Kidney glomerular epithelial cell (primary cell): ENCODE results near the gene IREB2.
"Not testable (repeated sequence)": the region's sequence is repeated elsewhere in the genome, so short reads cannot be mapped to it uniquely, and the experiment has no call there.

Experiments
- DNase-seq: peaks from one replicate; lab custom pipeline; 2025; lab: John Stamatoyannopoulos, UW

Gene IREB2

GRCh38 chr15:78481917-78482316 lies 43.9 kb downstream of the IREB2 start:
- DNase-seq: no peak

DNA sequence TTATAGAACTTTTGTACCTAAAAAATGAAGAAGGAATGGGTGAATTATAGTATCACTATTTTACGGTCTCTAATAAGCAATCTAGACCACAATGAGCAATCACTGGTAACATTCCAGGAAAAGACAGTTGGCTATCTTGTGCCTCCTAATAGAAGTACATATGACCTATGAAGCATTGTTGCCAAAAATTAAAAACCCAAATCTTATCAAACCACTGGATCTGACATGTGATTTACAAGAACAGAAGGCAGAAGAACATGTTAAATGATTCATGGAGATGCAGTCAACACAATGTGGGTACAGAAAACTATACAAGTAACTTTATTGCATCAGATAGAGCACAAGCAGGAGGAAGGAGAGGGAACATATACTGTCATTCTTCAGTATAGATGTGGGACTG lies 54.9 kb downstream of the IREB2 start:
- DNase-seq: no peak

DNA sequence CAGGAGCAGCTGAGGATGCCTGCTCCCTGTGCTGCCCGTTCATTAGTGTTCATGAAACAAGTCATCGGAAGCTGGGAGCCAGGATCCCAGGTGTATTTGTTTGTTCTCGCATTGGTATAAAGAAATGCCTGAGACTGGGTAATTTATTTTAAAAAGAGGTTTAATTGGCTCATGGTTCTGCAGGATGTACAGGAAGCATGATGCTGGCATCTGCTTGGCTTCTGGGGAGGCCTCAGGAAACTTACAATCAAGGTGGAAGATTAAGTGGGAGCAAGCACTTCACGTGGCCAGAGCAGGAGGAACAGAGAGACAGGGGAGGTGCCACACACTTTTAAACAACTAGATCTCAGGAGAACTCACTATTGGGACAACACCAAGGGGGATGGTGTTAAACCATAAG lies 63.8 kb downstream of the IREB2 start:
- DNase-seq: no peak

- DNase-seq: no peak
These were observed 64.6 kb downstream of the IREB2 start for GRCh38 chr15:78502641-78503040.

- peak; percentile 98 for DNase-seq
These were observed 69.2 kb downstream of the IREB2 start, which contains the start of gene HYKK for GRCh38 chr15:78506971-78507830. HYKK (plus strand) TSS chr15:78507577; CDS start chr15:78513089, 5,512 bp downstream.

GRCh38 chr15:78507831-78508160 lies 69.8 kb downstream of the IREB2 start:
- no peak for DNase-seq

- DNase-seq: no peak
These were observed 70.3 kb downstream of the IREB2 start for GRCh38 chr15:78508272-78508671.

DNA sequence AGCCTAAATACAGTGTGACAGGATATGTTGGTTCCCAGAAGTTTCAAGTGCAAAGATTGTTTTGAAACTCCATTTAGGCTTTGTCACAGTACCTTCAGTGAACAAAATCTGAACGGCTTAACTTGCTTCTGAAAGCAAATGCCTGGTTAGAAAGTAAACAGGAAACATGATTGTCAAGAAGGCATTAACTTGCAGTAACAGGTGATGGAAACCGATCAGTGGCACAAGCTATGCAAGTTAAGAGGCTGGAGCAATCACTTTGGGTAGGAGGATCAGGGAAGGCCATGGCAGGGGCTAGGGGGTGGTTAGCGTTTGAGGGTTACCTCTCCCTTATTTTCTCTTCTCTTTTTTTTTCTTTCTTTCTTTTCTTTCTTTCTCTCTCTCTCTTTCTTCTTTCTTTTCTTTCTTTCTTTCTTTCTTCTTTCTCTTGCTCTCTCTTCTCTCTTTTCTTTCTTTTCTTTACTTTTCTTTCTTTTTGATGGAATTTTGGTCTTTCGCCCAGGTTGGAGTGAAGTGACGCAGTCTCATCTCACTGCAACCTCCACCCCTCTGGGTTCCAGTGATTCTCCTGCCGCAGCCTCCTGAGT lies 71.8 kb downstream of the IREB2 start:
- DNase-seq: no peak

- not testable (repeated sequence) for DNase-seq
These were observed 82.0 kb downstream of the IREB2 start for GRCh38 chr15:78520035-78520434.

DNA sequence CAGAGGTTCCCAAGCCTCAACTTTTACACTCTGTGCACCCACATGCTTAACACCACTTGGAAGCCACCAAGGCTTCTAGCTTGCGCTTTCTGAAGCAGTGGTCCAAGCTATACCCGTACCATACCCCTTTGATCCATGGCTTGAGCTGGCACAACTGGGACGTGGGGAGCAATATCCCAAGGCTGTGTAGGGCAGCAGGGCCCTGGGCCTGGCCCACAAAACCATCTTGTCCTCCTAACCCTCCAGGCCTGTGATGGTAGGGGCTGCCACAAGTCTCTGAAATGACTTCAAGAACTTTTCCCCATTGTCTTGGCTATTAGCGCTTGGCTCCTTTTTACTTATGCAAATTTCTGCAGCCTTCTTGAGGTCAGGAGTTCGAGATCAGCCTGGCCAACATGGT lies 86.2 kb downstream of the IREB2 start:
- DNase-seq: no peak

- no peak for DNase-seq
These were observed 89.3 kb downstream of the IREB2 start for GRCh38 chr15:78527325-78527724.

DNA sequence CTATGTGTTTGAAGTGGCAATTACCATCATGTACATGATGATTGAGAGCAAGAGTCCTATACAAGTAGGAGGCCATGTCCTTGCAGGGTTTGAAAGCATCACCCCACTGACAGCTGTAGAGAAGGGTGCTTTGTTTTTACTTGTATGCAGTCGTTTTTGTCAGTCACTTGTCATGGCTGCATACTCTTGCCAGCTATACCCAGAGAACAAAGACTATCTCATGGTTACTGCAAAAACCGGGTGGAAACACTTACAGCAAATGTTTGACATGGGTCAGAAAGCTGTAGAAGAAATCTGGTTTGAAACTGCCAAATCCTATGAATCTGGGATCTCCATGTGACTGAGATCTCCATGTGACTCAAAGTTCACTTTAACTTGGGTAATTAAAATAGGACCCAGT lies 95.3 kb downstream of the IREB2 start:
- DNase-seq: no peak

- no peak for DNase-seq
These were observed 98.1 kb downstream of the IREB2 start for GRCh38 chr15:78536134-78536533.

GRCh38 chr15:78537266-78537905 lies 99.4 kb downstream of the IREB2 start:
- no peak for DNase-seq

- DNase-seq: no peak
These were observed 100.3 kb downstream of the IREB2 start for GRCh38 chr15:78538358-78538757.

DNA sequence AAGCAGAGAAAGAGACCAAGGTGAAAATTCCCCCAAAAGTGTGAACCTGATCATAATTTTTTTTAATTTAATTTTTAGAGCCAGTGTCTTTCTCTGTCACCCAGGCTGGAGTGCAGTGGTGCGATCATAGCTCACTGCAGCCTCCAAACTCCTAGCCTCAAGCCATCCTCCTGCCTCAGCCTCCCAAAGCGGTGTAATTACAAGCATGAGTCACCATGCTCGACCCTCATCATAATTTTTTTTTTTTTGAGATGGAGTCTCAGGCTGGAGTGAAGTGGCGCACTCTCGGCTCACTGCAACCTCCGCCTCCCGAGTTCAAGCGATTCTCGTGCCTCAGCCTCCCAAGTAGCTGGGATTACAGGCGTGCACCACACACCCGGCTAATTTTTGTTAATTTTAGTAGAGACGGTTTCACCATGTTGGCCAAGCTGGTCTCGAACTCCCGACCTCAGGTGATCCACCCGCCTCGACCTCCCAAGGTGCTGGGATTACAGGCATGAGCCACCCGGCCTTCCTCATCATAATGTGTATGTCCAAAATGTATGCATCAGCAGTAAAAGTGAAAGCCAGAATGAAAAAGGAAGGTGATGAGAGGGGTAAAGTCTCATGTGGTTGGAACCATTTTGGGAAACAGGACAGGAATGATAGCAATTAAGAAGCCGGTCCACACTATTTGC lies 101.6 kb downstream of the IREB2 start:
- DNase-seq: not testable (repeated sequence)

DNA sequence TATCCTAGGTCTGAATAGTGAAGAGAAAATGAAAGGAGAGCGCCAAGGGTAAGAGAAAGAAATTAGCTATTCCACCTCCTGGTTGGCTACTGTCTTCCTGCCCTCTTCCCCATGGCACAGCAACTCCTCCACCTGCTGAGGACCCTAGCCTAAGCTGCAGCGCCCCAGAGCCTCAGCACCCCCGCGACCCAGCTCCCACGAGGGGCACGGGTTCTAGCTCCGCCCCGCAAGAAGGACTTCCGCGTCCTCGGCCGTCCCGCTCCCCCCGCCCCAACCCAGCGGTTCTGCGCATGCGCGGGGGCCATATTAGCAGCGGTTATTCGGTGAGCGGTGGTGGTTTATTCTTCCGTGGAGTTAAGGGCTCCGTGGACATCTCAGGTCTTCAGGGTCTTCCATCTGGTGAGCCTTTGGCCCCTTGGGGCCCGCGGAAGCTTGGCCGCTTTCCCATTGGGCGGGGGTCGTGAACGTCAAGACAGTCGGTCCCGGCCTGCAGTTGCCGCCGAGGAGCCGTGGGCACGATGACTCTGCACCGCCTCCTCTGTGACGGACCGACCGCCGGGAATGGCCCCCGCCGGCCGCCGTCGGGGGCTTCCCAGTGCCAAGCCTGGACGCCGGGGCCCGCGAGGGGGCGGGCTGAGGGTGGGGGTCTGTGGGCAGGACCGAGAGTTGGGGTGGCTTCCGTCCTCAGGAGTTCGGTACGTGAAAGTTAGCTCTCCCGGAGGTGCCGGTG lies 102.3 kb downstream of the IREB2 start, which contains the start of gene PSMA4:
Gene PSMA4 (plus strand): TSS at position 304 of the 730 bp plus-strand sequence. CDS start 1,484 bp downstream, outside the sequence.
- peak; percentile 81 for DNase-seq

DNA sequence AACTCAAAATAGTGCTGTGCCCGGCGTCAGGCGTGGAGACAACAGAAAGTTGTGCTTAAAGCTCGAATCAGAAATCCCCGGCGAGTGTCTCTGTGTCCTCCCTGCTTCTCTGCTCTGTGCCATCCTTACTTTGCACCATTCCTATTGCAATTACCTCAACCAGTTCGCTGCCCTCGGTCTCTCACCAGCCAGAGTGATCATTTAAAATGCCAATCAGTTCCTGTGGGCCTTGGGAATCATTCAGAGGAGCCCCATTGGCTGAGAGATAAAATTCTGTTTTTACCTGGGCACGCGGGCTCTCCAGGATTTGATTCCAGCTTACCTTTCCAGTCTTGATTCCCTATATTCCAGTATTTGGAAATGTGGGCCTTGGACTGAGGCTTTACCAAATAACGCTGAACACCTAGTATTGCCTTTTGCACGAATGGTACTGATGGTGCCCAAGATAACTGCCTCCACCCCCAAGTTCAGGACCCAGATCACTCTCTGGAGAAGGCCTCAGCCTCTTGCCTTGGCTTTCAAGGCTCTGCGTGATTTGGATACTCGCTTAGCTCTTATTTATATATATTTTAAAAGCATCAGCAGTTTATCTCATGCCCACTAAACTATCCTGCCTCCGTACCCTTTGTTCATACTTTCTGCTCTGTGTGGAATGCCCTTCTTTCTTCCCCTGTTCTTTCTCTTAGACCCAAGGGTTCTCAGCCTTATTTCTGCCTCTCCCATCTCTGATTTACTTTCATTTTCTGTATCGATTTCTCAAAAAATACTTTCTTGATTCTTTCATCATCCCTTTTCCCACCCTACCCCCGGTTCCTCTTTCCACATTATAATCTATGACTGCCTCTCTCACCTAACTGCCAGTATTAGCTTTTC lies 103.1 kb downstream of the IREB2 start:
- peak; percentile 54 for DNase-seq

DNA sequence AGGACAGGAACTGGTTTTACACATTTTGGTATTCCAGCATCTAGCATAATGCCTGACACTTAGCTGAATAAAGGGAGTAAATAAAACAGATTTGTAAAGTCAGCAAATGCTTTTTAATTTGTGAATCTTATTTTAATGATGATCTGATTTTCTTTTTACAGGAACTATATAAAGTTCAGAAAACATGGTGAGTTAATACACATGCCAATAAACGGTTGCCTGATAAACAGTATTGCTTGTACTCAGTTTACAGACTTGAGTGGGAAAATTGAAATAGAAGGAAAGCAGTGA lies 103.7 kb downstream of the IREB2 start:
- no peak for DNase-seq

GRCh38 chr15:78542647-78543046 lies 104.6 kb downstream of the IREB2 start:
- no peak for DNase-seq

DNA sequence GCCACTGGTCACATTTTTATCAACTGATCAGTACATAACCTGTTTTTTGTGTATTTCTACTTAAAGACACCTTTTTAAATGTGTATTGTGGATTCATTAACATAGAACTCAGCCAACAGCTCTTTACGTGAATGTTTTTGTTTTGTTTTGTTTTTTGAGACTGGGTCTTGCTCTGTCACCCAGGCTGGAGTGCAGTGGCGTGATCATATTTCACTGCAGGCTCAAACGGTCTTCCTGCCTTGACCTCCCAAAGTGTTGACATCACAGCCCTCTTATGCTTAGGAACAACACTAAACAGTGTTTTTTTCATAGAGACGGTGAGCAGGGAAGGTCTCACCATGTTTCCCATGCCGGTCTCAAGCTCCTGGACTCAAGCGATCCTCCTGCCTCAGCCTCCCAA lies 112.2 kb downstream of the IREB2 start:
- DNase-seq: no peak
